ENCODE measurements around the gene CWC27. TPM values are rescaled to one million over a fixed set of nuclear protein-coding genes. Genes with fewer than 3 reads are reported as not detected.

Gene CWC27, protein sequence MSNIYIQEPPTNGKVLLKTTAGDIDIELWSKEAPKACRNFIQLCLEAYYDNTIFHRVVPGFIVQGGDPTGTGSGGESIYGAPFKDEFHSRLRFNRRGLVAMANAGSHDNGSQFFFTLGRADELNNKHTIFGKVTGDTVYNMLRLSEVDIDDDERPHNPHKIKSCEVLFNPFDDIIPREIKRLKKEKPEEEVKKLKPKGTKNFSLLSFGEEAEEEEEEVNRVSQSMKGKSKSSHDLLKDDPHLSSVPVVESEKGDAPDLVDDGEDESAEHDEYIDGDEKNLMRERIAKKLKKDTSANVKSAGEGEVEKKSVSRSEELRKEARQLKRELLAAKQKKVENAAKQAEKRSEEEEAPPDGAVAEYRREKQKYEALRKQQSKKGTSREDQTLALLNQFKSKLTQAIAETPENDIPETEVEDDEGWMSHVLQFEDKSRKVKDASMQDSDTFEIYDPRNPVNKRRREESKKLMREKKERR
- total RNA-seq: 10 to 100 TPM; 37.5 to 38.0 TPM

DNA sequence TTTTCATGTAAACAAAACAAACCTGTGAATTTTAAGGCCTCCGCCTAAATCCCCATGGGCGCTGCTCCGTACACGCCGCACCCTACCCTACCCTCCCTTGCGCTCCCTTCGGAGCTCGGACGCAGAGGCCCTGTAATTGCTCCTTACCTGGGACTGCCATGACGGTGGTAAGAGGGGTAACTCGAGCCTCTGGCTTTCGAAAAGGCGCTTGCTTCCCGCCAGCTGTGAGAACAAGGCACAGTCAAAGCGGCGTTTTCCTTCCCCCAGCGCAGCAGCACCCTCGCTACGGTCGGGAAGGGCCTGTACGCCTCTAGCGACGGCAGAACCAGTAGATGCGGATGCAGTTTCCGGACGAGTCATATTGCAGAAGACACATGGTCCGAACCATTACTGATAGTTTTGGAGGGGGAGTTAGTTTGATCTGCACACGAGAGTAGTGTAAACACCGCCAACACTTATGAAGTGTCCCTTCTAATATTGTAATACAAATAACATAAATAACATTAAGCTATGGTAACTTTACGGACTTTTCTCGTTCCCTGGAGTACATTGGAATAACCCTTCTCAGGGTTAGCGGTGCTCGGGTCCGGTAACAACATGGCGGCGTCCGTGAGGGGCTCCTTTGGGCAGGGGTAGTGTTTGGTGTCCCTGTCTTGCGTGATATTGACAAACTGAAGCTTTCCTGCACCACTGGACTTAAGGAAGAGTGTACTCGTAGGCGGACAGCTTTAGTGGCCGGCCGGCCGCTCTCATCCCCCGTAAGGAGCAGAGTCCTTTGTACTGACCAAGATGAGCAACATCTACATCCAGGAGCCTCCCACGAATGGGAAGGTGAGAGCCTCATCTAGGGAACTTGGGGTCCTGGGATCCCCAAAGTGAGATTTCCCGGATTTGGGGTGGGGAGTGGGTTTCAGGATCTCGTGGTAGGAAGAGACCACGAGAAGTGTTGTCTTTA lies at the start of gene CWC27, which contains the start of gene SREK1IP1:
Gene CWC27 (plus strand): TSS at position 573 of the 955 bp plus-strand sequence. CDS start 217 bp downstream, at position 790.
Gene SREK1IP1 (minus strand): TSS at position 334 of the 955 bp plus-strand sequence. CDS start 174 bp downstream, at position 160.
- ChIA-PET CTCF (interaction anchor here (0.8 to 1.2 kb wide), 2 partner anchors 10 to 20 kb away, joined by 3 to 4 read pairs; no protein-coding TSS in a partner anchor), POLR2A (no interaction called here)

- ChIA-PET CTCF (no interaction called here), POLR2A (no interaction called here)
These were observed 46.1 kb upstream of the CWC27 start for GRCh38 chr5:64722588-64722987.

DNA sequence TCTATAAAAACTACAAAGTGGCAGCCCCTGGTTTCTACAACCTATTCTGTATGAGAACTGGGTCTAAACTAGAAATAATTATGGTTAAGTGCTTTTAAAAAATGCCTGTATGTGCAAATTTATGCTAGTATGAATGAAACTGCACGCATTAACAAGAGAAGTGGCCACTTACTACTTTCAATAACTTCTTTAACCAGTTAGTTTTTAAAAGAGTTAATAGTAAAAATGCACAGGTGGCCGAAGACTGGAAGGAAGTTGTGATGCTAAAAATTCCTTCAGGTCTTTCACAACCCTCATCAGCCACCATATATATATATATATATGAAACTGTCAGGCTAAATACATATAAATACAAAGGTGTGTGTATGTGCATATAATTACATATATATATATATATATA lies 41.6 kb upstream of the CWC27 start:
- POLR2A ChIA-PET: no interaction called here
- CTCF ChIA-PET: no interaction called here

GRCh38 chr5:64742411-64742810 lies 26.3 kb upstream of the CWC27 start:
- POLR2A ChIA-PET: no interaction called here
- CTCF ChIA-PET: no interaction called here

DNA sequence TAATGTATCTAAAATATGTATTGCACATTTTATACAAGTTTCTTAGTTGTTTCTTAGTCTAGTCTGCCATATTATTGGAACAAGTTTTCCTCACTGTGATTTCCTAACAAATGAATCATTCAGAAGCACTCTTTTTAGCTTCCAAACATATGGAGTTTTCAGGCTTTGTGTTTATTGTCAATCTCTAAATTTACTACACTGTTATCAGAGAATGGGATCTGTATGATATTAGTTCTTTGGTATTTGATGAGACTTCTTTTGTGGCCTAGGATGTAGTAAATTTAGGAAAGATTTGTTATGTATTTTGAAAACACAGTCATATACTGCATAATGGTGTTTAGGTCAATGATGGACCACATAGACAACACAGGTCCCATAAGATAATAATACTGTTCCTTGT lies 25.9 kb upstream of the CWC27 start:
- ChIA-PET CTCF (no interaction called here), POLR2A (no interaction called here)

GRCh38 chr5:64744914-64745313 lies 23.8 kb upstream of the CWC27 start:
- POLR2A ChIA-PET: no interaction called here
- CTCF ChIA-PET: no interaction called here

GRCh38 chr5:64746446-64746845 lies 22.3 kb upstream of the CWC27 start:
- CTCF ChIA-PET: no interaction called here
- POLR2A ChIA-PET: no interaction called here

GRCh38 chr5:64749385-64749784 lies 19.3 kb upstream of the CWC27 start:
- POLR2A ChIA-PET: no interaction called here
- CTCF ChIA-PET: no interaction called here

- ChIA-PET POLR2A (no interaction called here), CTCF (no interaction called here)
These were observed 14.7 kb upstream of the CWC27 start for GRCh38 chr5:64754066-64754465.

GRCh38 chr5:64758901-64759300 lies 9.8 kb upstream of the CWC27 start:
- ChIA-PET POLR2A (no interaction called here), CTCF (no interaction called here)

DNA sequence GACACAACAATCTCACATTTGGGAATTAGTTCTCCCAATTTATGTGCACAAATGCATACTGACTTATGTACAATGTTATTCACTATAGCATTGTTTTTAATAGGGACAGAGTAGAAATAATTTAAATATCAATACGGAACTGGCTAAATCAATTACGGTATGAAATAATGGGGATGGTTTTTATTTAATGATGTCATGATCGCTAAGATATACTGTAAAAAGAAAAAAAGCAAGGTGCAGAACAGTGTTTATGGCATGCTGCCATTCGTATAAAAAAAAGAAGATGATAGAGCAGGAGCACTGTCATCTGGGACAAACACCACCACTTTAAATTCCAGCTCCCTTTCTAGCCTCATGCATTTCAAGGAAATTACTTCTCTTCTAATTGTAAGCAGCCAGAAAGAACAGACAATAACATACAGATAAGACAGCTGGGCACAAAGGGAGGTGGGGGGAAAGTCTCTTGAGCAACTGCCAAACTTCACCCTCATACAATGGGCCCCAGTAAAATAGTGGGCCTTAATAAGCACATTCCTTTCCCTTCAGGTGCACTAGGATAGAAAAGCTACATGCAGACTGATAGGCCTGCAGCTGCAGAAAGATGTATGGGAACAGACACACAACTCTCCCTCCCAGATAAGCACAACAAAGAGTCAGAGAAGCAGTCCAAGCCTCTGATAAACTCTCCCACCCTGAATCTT lies 8.6 kb upstream of the CWC27 start:
- ChIA-PET CTCF (no interaction called here), POLR2A (no interaction called here)

- CTCF ChIA-PET: no interaction called here
- POLR2A ChIA-PET: no interaction called here
These were observed 4.7 kb upstream of the CWC27 start for GRCh38 chr5:64763948-64764503.

DNA sequence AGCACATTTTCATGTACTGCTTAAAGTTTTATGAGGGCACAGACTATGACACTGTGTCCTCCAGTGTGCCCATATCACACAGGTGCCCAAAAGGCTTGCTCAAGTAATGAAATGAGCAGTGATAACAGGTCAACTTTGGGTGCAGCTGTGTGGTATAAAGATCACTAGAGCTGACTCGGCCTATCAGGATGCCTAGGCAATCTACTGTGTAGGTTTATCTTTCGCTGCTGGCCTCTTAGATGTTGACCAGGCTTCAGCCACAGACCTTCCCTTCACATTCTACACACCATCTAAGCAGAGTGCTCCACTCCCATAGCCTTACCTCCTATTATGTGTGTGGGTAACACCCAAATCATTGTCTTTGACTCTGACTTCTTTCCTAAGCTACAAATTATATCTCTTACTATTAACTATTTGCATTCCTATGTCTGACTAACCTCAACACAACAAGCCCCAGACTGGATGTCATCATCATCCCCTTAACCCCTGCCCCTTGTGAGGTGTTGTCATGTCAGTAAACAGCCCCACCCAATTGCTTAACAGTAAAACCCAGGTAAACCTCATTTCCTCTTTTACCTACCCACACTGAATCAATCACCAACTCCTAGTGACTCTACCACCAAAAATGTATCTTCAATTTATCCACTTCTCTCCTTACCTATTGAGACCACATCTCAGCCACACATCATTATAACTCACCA lies 2.8 kb upstream of the CWC27 start:
- CTCF ChIA-PET: no interaction called here
- POLR2A ChIA-PET: no interaction called here

DNA sequence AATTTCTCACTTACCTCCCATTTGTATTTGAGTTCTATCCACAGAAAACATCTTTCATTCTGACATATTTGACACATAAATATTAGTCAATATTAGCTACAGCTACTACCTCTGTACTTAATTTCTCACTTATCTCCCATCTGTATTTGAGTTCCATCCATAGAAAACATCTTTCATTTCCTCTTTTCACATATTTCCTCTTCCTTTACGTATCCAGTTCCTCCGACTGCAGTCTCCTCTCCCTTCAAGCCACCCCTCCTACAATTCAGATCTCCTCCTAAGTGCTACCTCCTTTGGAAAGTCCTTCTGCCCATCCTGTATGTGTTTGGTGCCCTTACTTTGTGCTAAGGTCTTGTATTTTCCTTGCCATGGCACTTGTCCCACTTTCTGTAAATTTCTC lies 1.8 kb upstream of the CWC27 start:
- CTCF ChIA-PET: no interaction called here
- POLR2A ChIA-PET: no interaction called here

GRCh38 chr5:64767959-64768357 lies 772 bp upstream of the CWC27 start:
- POLR2A ChIA-PET: no interaction called here
- CTCF ChIA-PET: interaction anchor here (0.8 to 1.2 kb wide), 2 partner anchors 11 to 20 kb away, joined by 3 to 4 read pairs; no protein-coding TSS in a partner anchor

DNA sequence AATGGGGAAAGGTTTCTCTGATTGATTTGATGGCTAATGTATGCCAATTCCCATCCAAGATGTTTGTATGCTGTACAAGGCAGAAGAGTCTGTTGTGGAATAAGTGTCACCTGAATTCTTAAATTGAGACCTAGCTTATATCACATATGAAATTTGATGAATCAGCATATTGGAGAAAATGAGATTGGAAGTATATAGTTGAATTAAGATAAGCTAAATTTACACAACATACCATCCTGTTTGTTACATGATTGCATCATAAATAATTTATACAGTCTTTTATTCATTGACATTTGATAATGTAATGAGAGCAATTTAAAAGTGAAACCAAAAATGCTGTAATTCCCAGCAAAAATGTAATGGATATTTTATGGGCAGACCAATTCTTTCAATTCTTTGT lies 1.1 kb downstream of the CWC27 start:
- ChIA-PET POLR2A (no interaction called here), CTCF (no interaction called here)

- ChIA-PET CTCF (interaction anchor here (1.5 kb wide), 1 partner anchor 12 kb away, joined by 7 read pairs; no protein-coding TSS in a partner anchor), POLR2A (no interaction called here)
These were observed 3.0 kb downstream of the CWC27 start for GRCh38 chr5:64771736-64772135.

- ChIA-PET POLR2A (no interaction called here), CTCF (no interaction called here)
These were observed 4.8 kb downstream of the CWC27 start for GRCh38 chr5:64773533-64773932.

GRCh38 chr5:64775291-64775690 lies 6.6 kb downstream of the CWC27 start:
- CTCF ChIA-PET: interaction anchor here (0.6 kb wide), 1 partner anchor 10 kb away, joined by 5 read pairs; no protein-coding TSS in a partner anchor
- POLR2A ChIA-PET: interaction anchor here (0.6 kb wide), 1 partner anchor 14 kb away, joined by 3 read pairs; no protein-coding TSS in a partner anchor

Data from activated CD8-positive, alpha-beta memory T cell treated with anti-CD3 and anti-CD28 coated beads for 36 hours (primary cell).